HUES64 (cell line): ENCODE data around the gene SEMA4C.

Source experiments
- H3K27ac ChIP-seq: 2 replicates; pipeline ENCODE4 v1.7.0; 2013; ENCODE audit warnings: low read depth, low read length, inconsistent platforms
- H3K27me3 ChIP-seq: 2 replicates; pipeline ENCODE4 v1.6.1; 2013; ENCODE audit warnings: mild to moderate bottlenecking, low read length; ENCODE audit not compliant: insufficient read depth
- H3K36me3 ChIP-seq: 2 replicates; pipeline ENCODE4 v1.6.1; 2013; ENCODE audit warnings: mild to moderate bottlenecking, low read length; ENCODE audit not compliant: insufficient read depth
- H3K4me1 ChIP-seq: 2 replicates; pipeline ENCODE4 v1.6.1; 2013; ENCODE audit warnings: mild to moderate bottlenecking, low read length, moderate library complexity; ENCODE audit not compliant: insufficient read depth
- H3K4me3 ChIP-seq: 2 replicates; pipeline ENCODE4 v1.5.1; 2013; ENCODE audit warnings: mild to moderate bottlenecking, low read length, moderate library complexity
- H3K9ac ChIP-seq: 2 replicates; pipeline ENCODE4 v1.6.1; 2013; ENCODE audit warnings: mild to moderate bottlenecking, low read depth, low read length
- H3K9me3 ChIP-seq: 2 replicates; pipeline ENCODE4 v1.6.1; 2013; ENCODE audit warnings: low read depth, low read length; ENCODE audit not compliant: insufficient read depth
- WGBS: fragments of 150-250, 120-280 bp; methylation state at CpG from one replicate; pipeline ENCODE4 v1.1.7; 2013; ENCODE audit warnings: missing lambda C conversion rate; 5-methylcytosine and 5-hydroxymethylcytosine counted together

SEMA4C gene

DNA sequence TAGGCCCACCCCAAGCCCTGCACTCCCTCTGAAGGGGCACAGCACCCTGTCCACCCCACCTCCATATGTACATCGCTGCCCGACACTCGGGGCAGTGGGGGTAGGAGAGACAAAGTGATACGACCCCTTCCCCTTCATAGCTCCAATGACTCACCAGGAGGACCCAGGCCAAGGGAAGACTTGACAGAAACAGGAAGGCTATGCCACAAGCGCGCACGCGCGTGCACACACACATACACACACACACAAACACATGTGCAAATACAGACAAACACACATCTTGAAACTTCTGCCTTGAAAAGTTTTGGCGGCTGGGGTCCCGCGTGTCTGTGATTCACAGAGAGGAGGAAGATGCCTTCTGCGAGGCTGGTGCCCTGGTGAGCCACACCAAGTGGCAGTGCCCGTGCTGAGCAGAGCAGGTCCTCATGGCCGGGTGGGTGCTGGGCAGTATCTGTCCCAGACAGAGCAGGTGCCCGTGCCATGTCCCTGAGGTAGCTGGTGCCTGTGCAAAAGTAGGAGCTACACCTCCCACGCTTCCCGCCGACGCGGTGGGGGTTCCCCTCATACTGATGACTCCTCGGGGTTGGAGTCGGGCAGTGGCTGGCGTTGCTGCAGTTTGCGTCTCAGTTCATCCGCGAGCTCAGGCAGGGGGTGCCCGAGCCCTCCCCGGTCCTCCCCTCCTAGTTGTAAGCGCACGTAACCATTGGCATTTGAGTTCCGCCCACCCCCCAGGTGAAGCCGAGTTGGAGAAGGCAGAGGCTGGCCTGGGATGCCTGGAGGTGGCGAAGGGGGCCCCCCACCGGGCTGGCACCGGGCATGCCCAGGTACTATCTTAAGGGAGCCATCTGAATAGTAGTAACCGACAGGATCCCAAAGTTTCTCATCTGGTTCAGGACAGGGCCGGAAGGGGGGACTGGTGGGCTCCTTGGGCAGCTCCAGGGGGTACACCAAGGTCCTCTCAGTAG lies 9.5 kb downstream of the SEMA4C start:
- Histone ChIP-seq H3K4me3 (no peak overlapping the region), H3K4me1 (peaks cover 12% of the 10 kb centered on the region), H3K36me3 (peaks cover 52% of the 10 kb centered on the region), H3K27ac (no peak overlapping the region), H3K9me3 (no peaks in the 10 kb centered on the region), H3K9ac (no peak overlapping the region), H3K27me3 (no peaks in the 10 kb centered on the region)
- 92% methylated on average over 35 of the region's 38 CpGs for WGBS

GRCh38 chr2:96859681-96860064 lies 10.2 kb downstream of the SEMA4C start:
- Histone ChIP-seq H3K36me3 (peaks cover 45% of the 10 kb centered on the region), H3K9me3 (no peaks in the 10 kb centered on the region), H3K9ac (no peak overlapping the region), H3K4me1 (peaks cover 12% of the 10 kb centered on the region), H3K4me3 (no peak overlapping the region), H3K27ac (no peak overlapping the region), H3K27me3 (no peaks in the 10 kb centered on the region)
- WGBS, result 88% methylated on average over 4 of the region's 4 CpGs

DNA sequence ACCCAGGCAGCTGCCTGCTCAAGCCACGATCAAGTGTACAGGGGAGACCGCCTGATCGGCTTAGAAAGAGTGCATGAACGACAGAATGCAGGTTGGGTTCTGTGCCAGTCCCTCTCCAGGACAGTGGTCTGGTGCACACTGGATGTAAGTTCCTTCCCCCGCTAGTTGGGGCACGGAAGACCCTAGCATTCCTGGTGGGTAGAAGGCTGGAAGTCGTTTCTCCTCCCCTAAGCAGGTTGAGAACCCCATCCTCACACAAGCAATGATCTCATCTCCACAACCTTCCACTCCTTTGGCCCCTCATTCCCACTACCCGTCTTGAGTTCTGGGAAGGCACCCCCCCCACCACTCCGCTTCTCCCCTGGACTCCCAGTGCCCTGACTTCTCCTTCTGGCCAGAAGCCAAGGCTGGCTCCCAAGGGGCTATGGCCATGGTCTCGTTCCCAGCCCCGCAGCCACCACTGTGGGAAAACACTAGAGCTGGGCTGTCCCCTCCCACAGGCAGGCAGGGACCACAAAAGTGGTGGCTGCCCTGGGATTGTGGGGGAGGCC lies 10.7 kb downstream of the SEMA4C start:
- Histone ChIP-seq H3K9ac (peak overlapping the region; percentile 22; the same call in 1 of the 2 replicates), H3K36me3 (peaks cover 43% of the 10 kb centered on the region), H3K4me3 (peak overlapping the region; percentile 71), H3K27me3 (no peaks in the 10 kb centered on the region), H3K4me1 (peaks cover 12% of the 10 kb centered on the region), H3K27ac (peak overlapping the region; percentile 36; the same call in 1 of the 2 replicates), H3K9me3 (no peaks in the 10 kb centered on the region)
- 53% methylated on average over 11 of the region's 11 CpGs for WGBS

- WGBS, result under 1% methylated on average over 81 of the region's 81 CpGs
Measured at GRCh38 chr2:96857667-96858372, 12.1 kb downstream of the SEMA4C start, which contains the start of gene ANKRD39. TSS of gene ANKRD39 (minus strand) at chr2:96858016. CDS start at chr2:96857987, 29 bp downstream.

GRCh38 chr2:96856776-96857666 lies 12.9 kb downstream of the SEMA4C start:
- Histone ChIP-seq H3K27me3 (no peaks in the 10 kb centered on the region), H3K9me3 (no peaks in the 10 kb centered on the region), H3K27ac (no peak overlapping the region), H3K36me3 (peaks cover 40% of the 10 kb centered on the region), H3K9ac (peak overlapping the region; percentile 78), H3K4me3 (peak overlapping the region; percentile 71), H3K4me1 (peaks cover 12% of the 10 kb centered on the region)
- WGBS, result 23% methylated on average over 27 of the region's 27 CpGs

More at GRCh38 chr2:96857667-96858372, 12.1 kb downstream of the SEMA4C start, which contains the start of gene ANKRD39:
- H3K9me3 ChIP-seq, result no peaks in the 10 kb centered on the region
- peaks cover 39% of the 10 kb centered on the region for H3K36me3 ChIP-seq
- H3K27me3 ChIP-seq, result no peaks in the 10 kb centered on the region
- H3K27ac ChIP-seq, result peak within 1 kb of the TSS; percentile 36; the same call in 1 of the 2 replicates
- H3K4me3 ChIP-seq, result peak within 1 kb of the TSS; percentile 71
- peaks cover 12% of the 10 kb centered on the region for H3K4me1 ChIP-seq
- H3K9ac ChIP-seq, result peak within 1 kb of the TSS; percentile 78

DNA sequence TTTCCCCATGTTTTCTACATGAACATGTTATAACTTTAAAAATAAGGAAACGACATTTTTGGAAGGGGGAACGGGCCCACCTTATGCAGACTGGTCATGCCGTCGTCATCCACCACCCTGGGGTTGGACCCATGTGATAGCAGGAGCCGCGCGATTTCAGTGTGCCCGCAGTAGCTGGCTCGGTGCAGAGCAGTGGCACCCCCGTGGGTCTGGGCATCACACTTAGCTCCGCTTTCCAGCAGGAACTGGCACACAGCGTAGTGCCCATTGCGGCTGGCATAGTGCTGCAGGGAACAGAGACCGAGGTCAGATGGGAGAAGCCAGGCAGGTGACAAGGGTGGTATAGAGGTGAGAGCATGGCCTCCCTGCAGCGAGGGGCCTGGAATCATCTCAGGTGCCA lies 16.6 kb downstream of the SEMA4C start:
- Histone ChIP-seq H3K27me3 (no peaks in the 10 kb centered on the region), H3K36me3 (peaks cover 39% of the 10 kb centered on the region), H3K4me1 (peaks cover 7% of the 10 kb centered on the region; the same call in 1 of the 2 replicates), H3K9me3 (no peaks in the 10 kb centered on the region), H3K9ac (no peak overlapping the region), H3K27ac (no peak overlapping the region), H3K4me3 (no peak overlapping the region)
- WGBS, result 97% methylated on average over 15 of the region's 15 CpGs

DNA sequence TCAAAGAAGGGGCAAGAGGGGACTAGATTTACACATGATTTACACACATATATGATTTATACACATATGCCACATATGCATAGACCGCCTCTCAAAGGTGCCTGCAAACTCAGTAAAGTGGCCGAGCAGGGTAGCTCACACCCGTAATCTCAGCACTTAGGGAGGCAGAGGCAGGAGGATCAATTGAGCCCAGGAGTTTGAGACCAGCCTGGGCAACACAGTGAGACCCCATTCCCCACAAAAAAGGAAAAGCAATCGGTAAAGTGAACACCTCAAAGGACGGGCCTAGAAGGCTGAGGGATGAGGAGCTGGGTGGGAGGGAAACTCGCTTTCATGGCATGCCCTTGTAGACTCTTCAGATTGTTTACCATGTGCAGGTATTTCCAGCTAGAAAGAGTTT lies 17.2 kb downstream of the SEMA4C start:
- Histone ChIP-seq H3K9ac (no peak overlapping the region), H3K27ac (no peak overlapping the region), H3K4me3 (no peak overlapping the region), H3K4me1 (peaks cover 7% of the 10 kb centered on the region; the same call in 1 of the 2 replicates), H3K27me3 (no peaks in the 10 kb centered on the region), H3K9me3 (no peaks in the 10 kb centered on the region), H3K36me3 (peaks cover 45% of the 10 kb centered on the region)
- WGBS, result 96% methylated on average over 6 of the region's 6 CpGs

DNA sequence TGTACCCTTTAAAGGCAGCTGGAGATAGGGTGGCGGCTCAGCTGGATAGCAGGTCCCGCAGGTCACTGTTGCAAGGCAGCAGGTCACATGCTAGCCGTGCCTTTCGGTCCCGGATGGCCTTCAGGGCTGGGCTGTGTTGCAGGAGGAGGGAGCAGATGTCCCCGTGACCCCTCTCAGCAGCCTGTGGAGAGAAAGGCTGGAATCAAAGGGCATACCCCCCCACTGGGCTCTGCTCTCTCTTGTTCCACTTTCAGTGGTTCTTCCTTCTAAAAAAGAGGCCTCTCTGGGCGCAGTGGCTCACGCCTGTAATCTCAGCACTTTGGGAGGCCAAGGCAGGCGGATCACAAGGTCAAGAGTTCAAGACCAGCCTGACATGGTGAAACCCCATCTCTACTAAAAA lies 21.6 kb downstream of the SEMA4C start:
- no peaks in the 10 kb centered on the region for H3K9me3 ChIP-seq
- H3K9ac ChIP-seq, result no peak overlapping the region
- H3K4me1 ChIP-seq, result no peaks in the 10 kb centered on the region
- peaks cover 45% of the 10 kb centered on the region for H3K36me3 ChIP-seq
- no peaks in the 10 kb centered on the region for H3K27me3 ChIP-seq
- 84% methylated on average over 9 of the region's 9 CpGs for WGBS
- no peak overlapping the region for H3K27ac ChIP-seq
- H3K4me3 ChIP-seq, result no peak overlapping the region

GRCh38 chr2:96847586-96847985 lies 22.3 kb downstream of the SEMA4C start:
- Histone ChIP-seq H3K9ac (no peak overlapping the region), H3K36me3 (peaks cover 39% of the 10 kb centered on the region), H3K27me3 (no peaks in the 10 kb centered on the region), H3K4me3 (no peak overlapping the region), H3K4me1 (no peaks in the 10 kb centered on the region), H3K9me3 (no peaks in the 10 kb centered on the region), H3K27ac (no peak overlapping the region)
- WGBS, result 87% methylated on average over 10 of the region's 10 CpGs

DNA sequence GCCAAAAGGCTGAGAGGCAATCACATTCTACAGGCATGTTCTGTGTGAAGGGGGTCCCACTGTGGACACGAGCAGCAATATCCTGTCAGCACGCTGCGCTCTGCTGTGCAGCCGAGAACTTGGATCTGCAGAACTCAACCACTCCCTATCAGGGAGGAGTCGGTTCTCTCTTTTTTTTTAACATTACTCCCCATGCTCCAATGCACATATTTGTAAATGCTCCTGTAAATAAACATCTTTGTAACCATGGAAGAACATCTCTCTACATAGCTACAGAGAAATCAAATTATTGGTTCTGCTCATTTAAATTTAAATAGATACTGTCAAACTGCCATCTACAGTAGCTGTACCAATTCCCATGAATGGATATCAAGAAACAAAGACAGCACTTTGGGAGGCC lies 23.1 kb downstream of the SEMA4C start:
- Histone ChIP-seq H3K9me3 (no peaks in the 10 kb centered on the region), H3K27me3 (no peaks in the 10 kb centered on the region)
- WGBS, result 93% methylated on average over 5 of the region's 5 CpGs

More for the DNA sequence above, 23.1 kb downstream of the SEMA4C start:
- Histone ChIP-seq H3K9ac (no peak overlapping the region), H3K4me3 (no peak overlapping the region), H3K4me1 (no peaks in the 10 kb centered on the region), H3K27ac (no peak overlapping the region), H3K36me3 (peaks cover 33% of the 10 kb centered on the region)
